HT-29 (cell line): ENCODE results near the gene BRINP1. TPM values are rescaled to one million over a fixed set of nuclear protein-coding genes. Genes with fewer than 3 reads are reported as not detected.
A peak's percentile ranks its signal among the peaks of the same experiment; 100 is the strongest.

Experiments
- DNase-seq: peaks from one replicate; pipeline ENCODE4 v3.0.0-alpha.2; 2015; ENCODE audit warnings: low spot score
- total RNA-seq: library from RNA; depleted of rRNA; stranded (reverse); fragments of >200 nt; shearing (Covaris generic); gene quantifications from 2 replicates; pipeline ENCODE4 v1.2.3, GENCODE V29; 2014; rRNA removed

BRINP1 gene, protein sequence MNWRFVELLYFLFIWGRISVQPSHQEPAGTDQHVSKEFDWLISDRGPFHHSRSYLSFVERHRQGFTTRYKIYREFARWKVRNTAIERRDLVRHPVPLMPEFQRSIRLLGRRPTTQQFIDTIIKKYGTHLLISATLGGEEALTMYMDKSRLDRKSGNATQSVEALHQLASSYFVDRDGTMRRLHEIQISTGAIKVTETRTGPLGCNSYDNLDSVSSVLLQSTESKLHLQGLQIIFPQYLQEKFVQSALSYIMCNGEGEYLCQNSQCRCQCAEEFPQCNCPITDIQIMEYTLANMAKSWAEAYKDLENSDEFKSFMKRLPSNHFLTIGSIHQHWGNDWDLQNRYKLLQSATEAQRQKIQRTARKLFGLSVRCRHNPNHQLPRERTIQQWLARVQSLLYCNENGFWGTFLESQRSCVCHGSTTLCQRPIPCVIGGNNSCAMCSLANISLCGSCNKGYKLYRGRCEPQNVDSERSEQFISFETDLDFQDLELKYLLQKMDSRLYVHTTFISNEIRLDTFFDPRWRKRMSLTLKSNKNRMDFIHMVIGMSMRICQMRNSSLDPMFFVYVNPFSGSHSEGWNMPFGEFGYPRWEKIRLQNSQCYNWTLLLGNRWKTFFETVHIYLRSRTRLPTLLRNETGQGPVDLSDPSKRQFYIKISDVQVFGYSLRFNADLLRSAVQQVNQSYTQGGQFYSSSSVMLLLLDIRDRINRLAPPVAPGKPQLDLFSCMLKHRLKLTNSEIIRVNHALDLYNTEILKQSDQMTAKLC
- total RNA-seq, result not detected in 2 replicates

DNA sequence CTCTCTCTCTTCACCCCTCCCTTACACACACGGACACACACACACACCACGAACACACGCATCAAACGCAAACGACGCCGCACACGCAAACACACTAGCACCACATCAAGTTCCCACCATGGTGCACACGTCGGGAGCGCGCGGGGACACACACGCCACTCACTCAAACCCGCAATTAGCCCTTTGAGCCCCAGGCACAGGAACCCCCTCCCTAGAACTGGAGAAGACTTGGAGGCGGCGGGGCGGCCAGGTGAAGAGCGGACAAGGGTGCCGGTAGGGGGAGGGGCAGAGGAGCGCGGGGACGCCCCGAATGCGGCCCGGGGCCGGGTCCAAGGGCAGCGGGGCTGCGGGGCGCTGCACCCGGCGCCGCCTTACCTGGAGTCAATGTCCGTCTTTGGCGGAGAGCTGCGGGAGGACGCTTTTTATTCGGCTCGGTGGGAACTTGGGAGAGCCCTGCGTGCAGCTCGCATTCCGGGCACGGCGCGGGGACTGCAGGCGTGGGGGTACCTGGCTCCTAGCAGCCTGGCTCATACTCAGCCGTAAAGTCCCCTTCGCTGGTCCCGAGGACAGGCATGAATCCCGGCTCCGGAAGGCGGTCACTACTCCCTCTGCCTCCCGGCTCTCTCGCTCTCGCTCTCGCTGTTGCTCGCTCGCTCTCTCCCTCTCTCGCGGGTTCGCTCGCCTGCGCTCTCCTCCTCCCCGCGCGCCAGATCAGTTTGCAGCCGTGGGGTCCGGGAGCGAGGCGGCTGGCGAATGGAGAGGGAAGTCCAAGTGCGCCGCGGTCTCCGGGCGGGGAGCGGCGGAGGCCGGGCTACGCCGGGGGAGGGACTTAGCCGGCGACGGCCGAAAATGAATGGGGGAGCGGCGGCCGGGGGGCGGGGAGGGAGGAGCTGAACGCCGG lies at the start of gene BRINP1:
Gene BRINP1, minus strand, starts transcription at position 755 of the 901 bp plus-strand sequence. CDS start 56,080 bp downstream, outside the sequence.
- no peak for DNase-seq

DNA sequence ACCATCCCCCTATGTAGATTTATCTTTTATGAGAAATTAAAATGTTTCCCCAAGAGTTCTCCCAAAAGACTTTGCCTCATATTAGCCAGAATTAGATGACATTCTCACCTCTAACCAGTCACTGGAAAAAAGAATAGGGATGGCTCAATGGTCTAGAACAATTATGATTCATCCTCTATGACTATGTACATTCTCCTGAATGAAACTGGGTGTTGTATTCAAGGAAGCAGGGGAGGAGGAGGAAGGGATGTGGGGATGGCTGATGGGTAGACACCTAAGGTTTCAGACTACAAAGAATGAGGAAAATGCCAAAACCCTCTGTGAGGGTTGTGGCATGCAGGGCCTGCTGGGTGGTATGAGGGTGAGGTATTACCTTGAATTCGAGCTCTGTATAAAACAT lies 49.5 kb upstream of the BRINP1 start:
- no peak for DNase-seq

- DNase-seq, result no peak
Measured at GRCh38 chr9:119416793-119417192, 47.6 kb upstream of the BRINP1 start.

GRCh38 chr9:119412399-119412798 lies 43.2 kb upstream of the BRINP1 start:
- no peak for DNase-seq

DNA sequence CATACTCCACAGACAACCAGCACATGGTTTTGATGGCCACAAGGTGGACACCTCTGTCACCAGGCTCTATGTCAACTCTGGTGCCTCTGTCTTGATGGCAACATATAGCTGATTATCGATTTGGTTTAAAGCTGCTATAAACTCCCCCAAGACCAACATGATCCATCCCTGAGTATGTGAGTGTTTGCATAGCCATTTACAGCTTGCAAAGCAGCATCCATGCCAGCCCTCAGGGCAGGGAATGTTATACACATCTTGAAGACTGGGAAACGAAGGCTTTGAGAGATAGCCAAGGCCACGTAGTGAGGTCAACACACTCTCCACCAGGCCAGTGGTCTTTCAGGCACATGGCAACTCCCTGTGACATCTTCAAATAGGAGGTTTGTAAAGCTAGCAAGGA lies 40.3 kb upstream of the BRINP1 start:
- no peak for DNase-seq

GRCh38 chr9:119400606-119401005 lies 31.4 kb upstream of the BRINP1 start:
- DNase-seq, result no peak

DNA sequence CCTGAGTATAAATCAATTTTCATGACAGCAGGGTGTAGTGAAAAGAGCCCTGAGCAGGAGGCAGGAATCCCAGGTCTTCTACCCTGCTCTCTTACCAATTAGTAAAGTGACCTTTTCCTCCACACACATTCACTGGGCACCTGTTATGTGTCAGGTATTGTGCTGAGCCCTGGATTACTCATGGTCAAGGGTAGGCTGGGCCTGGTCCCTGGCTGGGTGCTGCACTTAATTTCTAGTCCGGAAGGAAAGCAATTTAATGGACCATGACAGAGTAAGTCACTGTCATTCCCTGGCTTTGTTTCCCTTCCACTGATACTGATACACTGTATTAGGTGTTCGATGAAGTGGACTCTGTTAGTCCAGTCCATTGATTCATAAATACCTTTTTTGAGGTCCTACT lies 29.1 kb upstream of the BRINP1 start:
- DNase-seq, result no peak

- no peak for DNase-seq
Measured at GRCh38 chr9:119391878-119392277, 22.6 kb upstream of the BRINP1 start.

- peak; percentile 59 for DNase-seq
Measured at GRCh38 chr9:119375892-119376291, 6.7 kb upstream of the BRINP1 start.

DNA sequence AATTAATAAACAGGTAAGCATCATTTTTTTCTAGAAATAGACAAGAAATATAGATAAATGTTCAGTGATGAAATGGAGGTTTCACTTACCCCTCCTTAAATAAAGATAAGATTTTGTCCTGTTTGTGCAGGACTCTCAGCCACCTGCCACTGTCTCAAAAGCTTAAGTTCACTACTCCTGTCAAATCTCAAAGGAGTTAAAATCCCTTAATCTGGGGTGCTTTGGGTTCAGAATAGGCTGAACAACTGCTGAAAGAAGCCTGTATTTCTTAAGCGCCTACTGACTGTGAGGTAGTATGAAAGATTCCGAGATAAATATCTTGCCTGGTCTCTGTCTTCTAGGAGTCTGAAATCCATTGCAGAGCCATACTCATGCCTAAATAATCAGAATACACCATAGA lies 3.7 kb upstream of the BRINP1 start:
- DNase-seq, result no peak

- DNase-seq, result peak; percentile 25
Measured at GRCh38 chr9:119370816-119371215, 1.6 kb upstream of the BRINP1 start.

- DNase-seq, result no peak
Measured at GRCh38 chr9:119369680-119370366, 588 bp upstream of the BRINP1 start.

GRCh38 chr9:119368179-119368578 lies 1.1 kb downstream of the BRINP1 start:
- no peak for DNase-seq

- no peak for DNase-seq
Measured at GRCh38 chr9:119367683-119368075, 1.6 kb downstream of the BRINP1 start.

- no peak for DNase-seq
Measured at GRCh38 chr9:119366909-119367682, 2.1 kb downstream of the BRINP1 start.

- peak; percentile 63 for DNase-seq
Measured at GRCh38 chr9:119365291-119366027, 3.8 kb downstream of the BRINP1 start.

DNA sequence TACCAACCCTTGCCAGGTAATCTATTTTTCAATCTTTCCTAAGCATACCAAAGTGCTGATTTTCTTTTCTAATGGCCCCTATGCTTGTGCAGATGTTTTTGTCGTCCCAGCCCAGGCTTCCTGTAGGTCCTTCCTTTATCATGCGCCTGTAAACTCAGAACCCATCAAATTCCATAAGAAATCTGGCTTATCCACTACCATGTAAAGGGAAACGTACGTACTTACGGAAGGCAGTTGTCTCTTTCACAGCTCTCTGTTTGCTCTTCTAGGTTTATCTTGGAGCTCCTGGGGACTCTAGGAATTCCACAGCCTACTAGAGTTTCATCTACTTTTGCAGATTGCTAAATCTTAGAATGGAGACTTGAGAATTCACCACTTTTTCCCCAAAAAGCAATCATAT lies 9.0 kb downstream of the BRINP1 start:
- DNase-seq, result no peak

- no peak for DNase-seq
Measured at GRCh38 chr9:119357336-119358096, 11.7 kb downstream of the BRINP1 start.

DNA sequence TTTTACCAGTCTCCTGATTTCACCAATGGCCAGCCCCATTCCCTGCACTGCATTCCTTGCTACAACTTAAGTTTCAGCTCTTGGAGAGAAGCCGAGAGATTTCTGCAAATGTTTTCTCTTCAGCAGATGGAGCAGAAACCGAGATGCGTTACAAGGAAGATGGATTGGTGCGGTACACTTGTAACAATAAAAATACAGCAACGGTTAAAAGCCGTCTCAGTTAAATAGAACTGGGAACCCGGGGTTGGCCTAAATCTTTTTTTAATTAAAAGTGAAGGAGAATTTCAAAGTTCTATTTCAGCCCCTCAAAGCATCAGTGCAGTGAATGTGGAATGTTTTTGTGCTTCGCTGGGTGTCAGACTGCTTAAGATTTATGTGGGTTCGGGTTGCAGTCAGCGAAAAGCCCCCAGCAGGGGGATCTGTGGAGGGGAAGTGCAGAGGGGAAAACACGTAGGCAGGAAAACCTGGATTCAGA lies 19.8 kb downstream of the BRINP1 start:
- no peak for DNase-seq
